Peyer's patch (tissue), 4 donors: ENCODE measurements around the gene CLRN3. TPM values are rescaled to one million over a fixed set of nuclear protein-coding genes. Genes with fewer than 3 reads are reported as not detected.
A peak's percentile ranks its signal among the peaks of the same experiment; 100 is the strongest.

ENCODE experiments used
- DNase-seq, 3 donors: peaks; one replicate each; pipeline ENCODE4 v3.0.0-alpha.2; 2017 to 2019
- H3K27ac ChIP-seq, 4 donors: fragments of 200-600 bp; sonication (generic); one replicate each; pipeline ENCODE4 v1.5.1; 2016 to 2019
- H3K27me3 ChIP-seq, 2 donors: fragments of 200-600 bp; sonication (generic); one replicate each; pipeline ENCODE4 v1.5.1; 2019
- H3K36me3 ChIP-seq, 3 donors: fragments of 200-600 bp; sonication (generic); one replicate each; pipeline ENCODE4 v1.5.1; 2016 to 2019
- H3K4me1 ChIP-seq, 4 donors: fragments of 200-600 bp; sonication (generic); one replicate each; pipeline ENCODE4 v1.5.1; 2016 to 2019
- H3K4me3 ChIP-seq, 4 donors: fragments of 200-600 bp; sonication (generic); 1 replicate in 3 of 4; 2 replicates in 1 of 4; pipeline ENCODE4 v1.5.1; 2016 to 2019; ENCODE audit warnings: mild to moderate bottlenecking in 1 of 4
- H3K9me3 ChIP-seq, 4 donors: fragments of 200-600 bp; sonication (generic); one replicate each; pipeline ENCODE4 v1.5.1; 2016 to 2019; ENCODE audit warnings: mild to moderate bottlenecking in 1 of 4
- POLR2A ChIP-seq, 2 donors: fragments of 450-650 bp; IDR thresholded peaks; one replicate each; pipeline ENCODE4 v1.5.1; 2017; ENCODE audit warnings: antibody characterized with exemption in 2 of 2, mild to moderate bottlenecking in 2 of 2, moderate library complexity in 2 of 2
- total RNA-seq, 4 donors: library from RNA; depleted of rRNA; stranded (reverse); fragments of >200 nt; gene quantifications; one replicate each; pipeline ENCODE4 v1.1.0, GENCODE V29; 2016
- TF ChIP-seq, protein P1 (sequence below), 6 experiments: fragments of 450-650 bp in 4 of 6; fragments of 200-600 bp in 2 of 6; sonication (generic) in 1 of 6; IDR thresholded peaks; one replicate each; pipeline ENCODE4 v1.5.1; 2017 to 2019; ENCODE audit warnings: antibody characterized with exemption in 6 of 6, mild to moderate bottlenecking in 3 of 6, moderate library complexity in 1 of 6

Gene CLRN3
- total RNA-seq = 100 to 1,000 TPM in 2 of 4 donors, 10 to 100 TPM in 1, 1 to 10 TPM in 1; 7.4 to 215 (median 109) TPM

DNA sequence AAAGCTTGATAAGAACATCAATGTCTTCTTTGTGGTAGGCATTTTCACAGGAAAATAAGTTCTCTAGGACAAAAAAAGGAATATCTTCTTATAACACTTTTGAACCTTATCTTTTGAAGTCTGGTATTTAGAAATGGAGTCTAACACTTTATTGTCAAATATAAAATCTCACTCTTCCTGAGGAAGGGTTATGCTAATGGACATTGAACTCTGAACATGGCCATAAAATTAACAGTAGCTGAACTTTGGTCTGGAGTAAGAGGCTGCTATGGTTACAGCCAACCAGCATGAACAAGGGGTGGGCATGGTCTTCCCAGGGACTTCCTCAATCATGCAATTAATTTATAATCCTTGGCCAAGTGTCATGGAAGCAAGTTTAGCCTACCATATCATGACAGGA lies at the start of gene CLRN3:
TSS of gene CLRN3 (minus strand) at position 199 of the 400 bp plus-strand sequence. CDS start at position 42, 157 bp downstream.
- Histone ChIP-seq H3K36me3 (no peaks in the 10 kb centered on the region), H3K4me3 (peak within 1 kb of the TSS in 3 of 4 donors; percentile 19 to 50 (median 48)), H3K27ac (peak within 1 kb of the TSS in 3 of 4 donors; percentile 76 to 93 (median 88)), H3K9me3 (no peaks in the 10 kb centered on the region), H3K27me3 (no peaks in the 10 kb centered on the region), H3K4me1 (peaks cover 0 to 2% (median 0%) of the 10 kb centered on the region in 4 donors)
- DNase-seq = peak in 1 of 3 donors; percentile 76
- TF ChIP-seq POLR2A (IDR thresholded peaks at IDR 0.05) = peak; percentile 56 to 80
- TF ChIP-seq, protein P1, sequence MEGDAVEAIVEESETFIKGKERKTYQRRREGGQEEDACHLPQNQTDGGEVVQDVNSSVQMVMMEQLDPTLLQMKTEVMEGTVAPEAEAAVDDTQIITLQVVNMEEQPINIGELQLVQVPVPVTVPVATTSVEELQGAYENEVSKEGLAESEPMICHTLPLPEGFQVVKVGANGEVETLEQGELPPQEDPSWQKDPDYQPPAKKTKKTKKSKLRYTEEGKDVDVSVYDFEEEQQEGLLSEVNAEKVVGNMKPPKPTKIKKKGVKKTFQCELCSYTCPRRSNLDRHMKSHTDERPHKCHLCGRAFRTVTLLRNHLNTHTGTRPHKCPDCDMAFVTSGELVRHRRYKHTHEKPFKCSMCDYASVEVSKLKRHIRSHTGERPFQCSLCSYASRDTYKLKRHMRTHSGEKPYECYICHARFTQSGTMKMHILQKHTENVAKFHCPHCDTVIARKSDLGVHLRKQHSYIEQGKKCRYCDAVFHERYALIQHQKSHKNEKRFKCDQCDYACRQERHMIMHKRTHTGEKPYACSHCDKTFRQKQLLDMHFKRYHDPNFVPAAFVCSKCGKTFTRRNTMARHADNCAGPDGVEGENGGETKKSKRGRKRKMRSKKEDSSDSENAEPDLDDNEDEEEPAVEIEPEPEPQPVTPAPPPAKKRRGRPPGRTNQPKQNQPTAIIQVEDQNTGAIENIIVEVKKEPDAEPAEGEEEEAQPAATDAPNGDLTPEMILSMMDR (IDR thresholded peaks at IDR 0.05) = no peak

DNA sequence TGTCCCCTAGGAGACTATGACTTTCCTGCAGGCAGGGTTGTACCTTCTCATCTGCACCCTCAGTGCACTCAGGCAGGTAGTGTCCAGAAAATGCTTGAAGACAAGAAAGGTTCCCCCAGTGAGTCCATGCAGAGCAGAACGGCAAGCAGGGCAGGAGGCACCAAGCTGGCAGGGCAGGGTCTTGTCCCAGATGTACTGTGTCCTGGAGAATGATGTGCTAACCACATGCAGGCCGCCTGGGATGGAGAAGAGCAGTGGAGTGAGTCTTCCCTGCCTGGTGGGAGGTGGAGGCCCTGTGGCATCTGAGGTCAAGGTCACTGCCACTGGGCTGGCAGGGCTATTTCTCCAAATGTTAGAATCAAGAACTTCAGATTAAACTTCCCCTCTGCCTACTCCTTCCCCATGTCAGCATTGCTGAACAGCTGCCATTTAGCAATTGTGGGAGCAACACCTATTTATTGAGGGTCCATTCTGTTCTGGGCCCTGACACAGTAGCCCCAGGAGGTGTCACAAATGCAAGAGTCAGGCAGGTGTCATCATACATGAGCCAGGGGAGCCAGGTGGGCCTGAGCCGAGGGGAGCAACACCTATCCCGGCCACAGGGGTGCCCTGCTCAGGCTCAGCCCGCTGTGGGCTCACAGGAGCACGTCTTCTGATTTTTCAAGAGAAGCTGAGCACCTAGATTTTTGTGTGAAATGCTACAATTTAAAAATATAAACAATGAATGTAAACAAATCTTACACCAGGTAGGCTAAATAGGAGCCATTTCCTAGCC lies 48.3 kb upstream of the CLRN3 start:
- H3K27me3 ChIP-seq = no peaks in the 10 kb centered on the region
- no peaks in the 10 kb centered on the region for H3K9me3 ChIP-seq
- DNase-seq = peak in 1 of 3 donors; percentile 38

DNA sequence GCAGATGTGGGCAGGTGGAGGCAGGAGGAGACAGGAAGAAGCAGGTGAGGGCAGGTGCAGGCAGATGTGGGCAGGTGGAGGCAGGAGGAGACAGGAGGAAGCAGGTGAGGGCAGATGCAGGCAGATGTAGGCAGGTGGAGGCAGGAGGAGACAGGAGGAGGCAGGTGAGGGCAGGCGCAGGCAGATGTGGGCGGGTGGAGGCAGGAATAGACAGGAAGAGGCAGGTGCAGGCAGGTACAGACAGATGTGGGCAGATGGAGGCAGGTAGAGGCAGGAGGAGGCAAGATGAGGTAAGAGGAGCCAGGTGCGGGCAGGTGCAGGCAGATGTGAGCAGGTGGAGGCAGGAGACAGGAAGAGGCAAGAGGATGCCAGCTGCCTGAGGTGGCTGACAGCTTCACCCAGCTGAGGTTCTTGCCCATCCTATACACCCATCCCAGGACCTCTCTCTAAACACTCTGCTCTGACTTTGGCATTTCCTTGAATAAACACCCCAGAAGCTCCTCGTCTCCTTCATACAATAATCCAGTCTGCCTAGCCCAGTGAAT lies 47.1 kb upstream of the CLRN3 start:
- TF ChIP-seq, protein P1 (IDR thresholded peaks at IDR 0.05) = no peak
- no peak for TF ChIP-seq POLR2A (IDR thresholded peaks at IDR 0.05)
- peak in 1 of 3 donors; percentile 23 for DNase-seq

More for the DNA sequence above, 48.3 kb upstream of the CLRN3 start:
- TF ChIP-seq, protein P1 (IDR thresholded peaks at IDR 0.05) = no peak
- TF ChIP-seq POLR2A (IDR thresholded peaks at IDR 0.05) = no peak
- Histone ChIP-seq H3K27ac (no peak overlapping the region), H3K4me3 (no peak overlapping the region), H3K36me3 (no peaks in the 10 kb centered on the region), H3K4me1 (no peaks in the 10 kb centered on the region)

DNA sequence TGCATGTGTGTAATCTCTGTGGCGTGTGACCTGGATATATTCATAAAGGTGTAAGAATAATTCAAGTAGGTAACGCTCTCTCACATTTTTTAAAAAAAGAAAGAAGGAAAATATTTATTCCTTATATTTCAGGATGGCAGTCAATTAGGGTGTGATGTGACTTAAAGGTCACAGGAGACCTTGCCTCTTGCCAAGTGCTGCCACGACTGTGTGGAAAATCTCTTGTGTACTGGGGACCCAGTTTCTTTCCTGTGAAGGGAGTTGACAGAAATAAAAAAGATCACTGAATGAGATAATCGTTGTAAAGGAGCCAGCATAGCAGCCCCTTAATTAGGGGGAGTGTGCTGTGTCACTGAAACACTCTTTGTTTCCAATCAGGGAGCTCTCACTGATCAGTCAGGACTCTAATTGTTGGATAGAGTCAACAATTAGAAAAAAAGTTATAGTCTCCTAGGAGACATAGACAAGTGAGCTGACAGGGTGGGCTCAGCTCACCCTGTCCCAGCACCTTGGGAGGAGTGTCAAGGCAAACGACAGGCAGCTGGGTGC lies 45.2 kb upstream of the CLRN3 start:
- H3K4me1 ChIP-seq = no peaks in the 10 kb centered on the region
- no peaks in the 10 kb centered on the region for H3K9me3 ChIP-seq
- H3K36me3 ChIP-seq = peaks cover 0 to 6% (median 0%) of the 10 kb centered on the region in 3 donors
- TF ChIP-seq, protein P1 (IDR thresholded peaks at IDR 0.05) = no peak
- no peak for TF ChIP-seq POLR2A (IDR thresholded peaks at IDR 0.05)
- DNase-seq = no peak
- H3K27ac ChIP-seq = no peak overlapping the region
- H3K27me3 ChIP-seq = no peaks in the 10 kb centered on the region
- no peak overlapping the region for H3K4me3 ChIP-seq

More for the DNA sequence above, 47.1 kb upstream of the CLRN3 start:
- Histone ChIP-seq H3K4me1 (no peaks in the 10 kb centered on the region), H3K27ac (no peak overlapping the region), H3K4me3 (no peak overlapping the region), H3K9me3 (no peaks in the 10 kb centered on the region), H3K27me3 (no peaks in the 10 kb centered on the region), H3K36me3 (peaks cover 0 to 1% (median 0%) of the 10 kb centered on the region in 3 donors)

GRCh38 chr10:127937069-127937468 lies 44.3 kb upstream of the CLRN3 start:
- Histone ChIP-seq H3K4me1 (no peaks in the 10 kb centered on the region), H3K36me3 (peaks cover 0 to 6% (median 0%) of the 10 kb centered on the region in 3 donors), H3K27ac (no peak overlapping the region), H3K9me3 (no peaks in the 10 kb centered on the region), H3K4me3 (no peak overlapping the region), H3K27me3 (no peaks in the 10 kb centered on the region)
- TF ChIP-seq, protein P1 (IDR thresholded peaks at IDR 0.05) = no peak
- no peak for TF ChIP-seq POLR2A (IDR thresholded peaks at IDR 0.05)
- DNase-seq = no peak
